ENCODE data around the gene URI1.

DNA sequence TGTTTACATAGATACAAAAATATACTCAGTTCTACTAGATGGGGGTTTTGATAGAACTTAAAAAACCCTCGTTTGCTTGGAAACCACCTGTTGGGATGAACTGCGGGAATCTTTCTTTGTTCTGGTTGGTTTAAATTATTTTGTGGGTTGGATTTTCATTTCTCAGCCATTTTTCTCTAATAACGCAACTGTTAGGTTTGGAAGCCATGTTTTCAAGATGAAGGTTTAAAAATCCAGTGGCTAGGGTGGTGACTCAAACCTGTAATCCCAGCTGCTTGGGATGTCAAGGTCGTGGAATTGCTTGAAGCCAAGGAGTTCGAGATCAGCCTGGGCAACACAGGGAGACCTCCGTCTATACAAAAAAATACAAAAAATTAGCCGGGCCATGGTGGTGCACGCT lies 1.6 kb downstream of the URI1 start:
- no peak for TF ChIP-seq CTCF (IDR thresholded peaks at IDR 0.05; ENCODE audit: low read depth, low read length)
- TF ChIP-seq POLR2A (IDR thresholded peaks at IDR 0.05; ENCODE audit: extremely low read depth, insufficient read length), result no peak
